K562 (cell line): Measurements from ENCODE around the gene ABCA10. TPM values are rescaled to one million over a fixed set of nuclear protein-coding genes. Genes with fewer than 3 reads are reported as not detected.
A peak's percentile ranks its signal among the peaks of the same experiment; 100 is the strongest.

Source experiments
- ATAC-seq: fragments of 200-7000 bp; cut with Tn5 transposase; 3 replicates; pipeline ENCODE4 v1.9.1; 2020; ENCODE audit warnings: moderate library complexity
- BruUV-seq: library from RNA; stranded (reverse); fragments of 400-500 nt; replicated peaks from 2 replicates; lab custom pipeline; 2021; lab: Mats Ljungman, UMichigan
- CTCF ChIA-PET: fragments of 300-600 bp; formaldehyde crosslinking; extraction: SDS; loops from one replicate; lab custom pipeline; 2021; ENCODE audit warnings: low intra/inter-chr PET ratio; lab: Yijun Ruan, JAX
- POLR2A ChIA-PET: fragments of 300-600, 350-650 bp; sonication (Branson Sonifier 250); formaldehyde crosslinking; extraction: SDS; loops from one replicate; lab custom pipeline; 2021; ENCODE audit warnings: antibody characterized with exemption, inconsistent platforms; lab: Yijun Ruan, JAX
- DNase-seq, 4 experiments: peaks; one replicate each; pipeline versions ENCODE4 v3.0.0 to v3.0.0-alpha.2; 2011 to 2018; ENCODE audit warnings: low spot score in 3 of 4, mixed read lengths in 3 of 4; ENCODE audit errors: extremely low read depth in 1 of 4
- FAIRE-seq: peaks from 2 replicates; lab custom pipeline; 2011; peaks lifted over from hg19 to GRCh38; lab: Jason Lieb, UNC
- H2AFZ ChIP-seq: 2 replicates; pipeline ENCODE4 v1.6.0; 2011; ENCODE audit warnings: low read depth, low read length, control low read depth, inconsistent platforms
- H3K27ac ChIP-seq: fragments of 200-600 bp; 3 replicates; pipeline ENCODE4 v1.8.0; 2011; ENCODE audit warnings: low read depth, mild to moderate bottlenecking, control low read depth, inconsistent platforms, low read length, moderate library complexity, mixed read lengths; ENCODE audit errors: extremely low read depth
- H3K27me3 ChIP-seq, 2 experiments: fragments of 300-600 bp in 1 of 2; 2 replicates in 1 of 2; 3 replicates in 1 of 2; pipeline versions ENCODE4 v1.6.0 to v1.8.0; 2011; ENCODE audit warnings: inconsistent platforms in 2 of 2, low read length in 2 of 2, mild to moderate bottlenecking in 1 of 2, mixed read lengths in 1 of 2, moderate library complexity in 1 of 2; ENCODE audit not compliant: control insufficient read depth in 2 of 2, insufficient read depth in 2 of 2
- H3K36me3 ChIP-seq: fragments of 300-600 bp; 3 replicates; pipeline ENCODE4 v1.8.0; 2011; ENCODE audit warnings: mild to moderate bottlenecking, low read length, inconsistent platforms; ENCODE audit not compliant: control insufficient read depth, insufficient read depth
- H3K4me1 ChIP-seq, 2 experiments: fragments of 200-600 bp in 1 of 2; replicated peaks in 1 of 2; 2 replicates in 1 of 2; 3 replicates in 1 of 2; pipeline versions ENCODE4 v1.5.1 to v1.8.0; 2011; ENCODE audit warnings: inconsistent platforms in 2 of 2, low read length in 2 of 2, mild to moderate bottlenecking in 1 of 2, mixed read lengths in 1 of 2, moderate library complexity in 1 of 2; ENCODE audit not compliant: control insufficient read depth in 2 of 2, insufficient read depth in 2 of 2
- H3K4me2 ChIP-seq: 2 replicates; pipeline ENCODE4 v1.6.1; 2011; ENCODE audit warnings: low read length, control low read depth, inconsistent platforms, mixed read lengths; ENCODE audit not compliant: insufficient read depth
- H3K4me3 ChIP-seq: fragments of 200-600 bp; sonication (generic), shearing (Covaris generic); 2 replicates; pipeline ENCODE4 v1.5.1; 2016; ENCODE audit warnings: control low read depth, inconsistent platforms
- H3K79me2 ChIP-seq: fragments of 200-600 bp; 3 replicates; pipeline ENCODE4 v1.8.0; 2011; ENCODE audit warnings: low read length, inconsistent platforms; ENCODE audit not compliant: control insufficient read depth, insufficient read depth
- H3K9ac ChIP-seq, 2 experiments: 2 replicates each; pipeline versions ENCODE4 v1.6.0 to v1.6.1; 2011; ENCODE audit warnings: low read depth in 2 of 2, low read length in 2 of 2, control low read depth in 1 of 2, inconsistent platforms in 1 of 2, mild to moderate bottlenecking in 1 of 2, mixed read lengths in 1 of 2; ENCODE audit not compliant: insufficient read depth in 1 of 2
- H3K9me1 ChIP-seq: one replicate; pipeline ENCODE4 v1.6.0; 2011; ENCODE audit warnings: inconsistent platforms, mild to moderate bottlenecking, low read length, moderate library complexity; ENCODE audit not compliant: control insufficient read depth, insufficient read depth
- H3K9me3 ChIP-seq: replicated peaks from 2 replicates; pipeline ENCODE4 v1.5.1; 2011; ENCODE audit warnings: low read depth, low read length, inconsistent platforms; ENCODE audit not compliant: control insufficient read depth, insufficient read depth
- H4K20me1 ChIP-seq: replicated peaks from 2 replicates; pipeline ENCODE4 v1.6.1; 2011; ENCODE audit warnings: low read length, inconsistent platforms, mixed read lengths; ENCODE audit not compliant: control insufficient read depth, insufficient read depth
- ATF2 ChIP-seq: sonication (generic); formaldehyde crosslinking; IDR thresholded peaks from 2 replicates; pipeline ENCODE4 v1.8.1; 2022; ENCODE audit warnings: missing genetic modification reagents
- DEAF1 ChIP-seq: fragments of 450-650 bp; formaldehyde crosslinking; IDR thresholded peaks from 2 replicates; pipeline ENCODE4 v1.4.0; 2020; ENCODE audit warnings: mild to moderate bottlenecking, moderate library complexity
- EP400 ChIP-seq: fragments of 450-650 bp; IDR thresholded peaks from 2 replicates; pipeline ENCODE4 v1.6.1; 2017; ENCODE audit warnings: antibody characterized with exemption, mild to moderate bottlenecking, moderate library complexity
- FIP1L1 ChIP-seq: fragments of 200-400 bp; formaldehyde crosslinking; IDR thresholded peaks from 2 replicates; pipeline ENCODE4 v1.6.1; 2018; ENCODE audit warnings: mild to moderate bottlenecking, low read depth, low read length; ENCODE audit not compliant: poor library complexity, severe bottlenecking
- HNRNPH1 ChIP-seq: fragments of 200-400 bp; formaldehyde crosslinking; optimal IDR thresholded peaks from 2 replicates; pipeline ENCODE3; 2017; ENCODE audit warnings: low read depth, mild to moderate bottlenecking, low read length, moderate library complexity
- MEIS2 ChIP-seq: fragments of 450-650 bp; IDR thresholded peaks from 2 replicates; pipeline ENCODE4 v1.6.1; 2014; ENCODE audit warnings: mild to moderate bottlenecking; ENCODE audit not compliant: partially characterized antibody
- NCOA2 ChIP-seq, 2 experiments: fragments of 450-650 bp; IDR thresholded peaks; 2 replicates each; pipeline ENCODE4 v1.6.1; 2018; ENCODE audit warnings: mild to moderate bottlenecking in 2 of 2, moderate library complexity in 1 of 2; ENCODE audit not compliant: partially characterized antibody in 2 of 2
- RHOXF2B ChIP-seq: fragments of 250-450 bp; sonication (Bioruptor Pico); conservative IDR thresholded peaks from 2 replicates; pipeline ENCODE4 v1.5.1; 2021
- SMAD4 ChIP-seq: fragments of 250-450 bp; sonication (Bioruptor Pico); conservative IDR thresholded peaks from 2 replicates; pipeline ENCODE4 v1.8.0; 2021; ENCODE audit warnings: inconsistent platforms, mild to moderate bottlenecking, moderate library complexity
- SP2 ChIP-seq: IDR thresholded peaks from 2 replicates; pipeline ENCODE4 v1.6.1; 2011; ENCODE audit warnings: mild to moderate bottlenecking, low read depth, low read length, moderate library complexity; ENCODE audit not compliant: poor library complexity, severe bottlenecking; ENCODE audit errors: extremely low read depth
- SREBF2 ChIP-seq: sonication (generic); formaldehyde crosslinking; IDR thresholded peaks from 2 replicates; pipeline ENCODE4 v1.4.0; 2020; ENCODE audit warnings: mild to moderate bottlenecking, missing genetic modification reagents
- ZNF121 ChIP-seq: sonication (generic); formaldehyde crosslinking; conservative IDR thresholded peaks from 2 replicates; pipeline ENCODE4 v1.8.0; 2022; ENCODE audit warnings: missing genetic modification reagents
- ZNF586 ChIP-seq: fragments of 450-650 bp; formaldehyde crosslinking; conservative IDR thresholded peaks from 2 replicates; pipeline ENCODE4 v1.4.0; 2020; ENCODE audit warnings: mild to moderate bottlenecking, moderate library complexity
- ZNF707 ChIP-seq: fragments of 250-450 bp; sonication (Bioruptor Pico); conservative IDR thresholded peaks from 2 replicates; pipeline ENCODE4 v1.8.0; 2022; ENCODE audit warnings: inconsistent platforms, mild to moderate bottlenecking, moderate library complexity
- in situ Hi-C: fragments of 300-500 bp; cut with MboI; formaldehyde crosslinking; loops from 4 replicates; pipeline ENCODE4 v1.15.0; 2018; ENCODE audit warnings: inconsistent platforms, mixed read lengths
- intact Hi-C: fragments of 100-400 bp; cut with micrococcal nuclease; formaldehyde crosslinking; loops from 2 replicates; pipeline ENCODE4 v1.14.2; 2022
- polyA plus RNA-seq, 8 experiments: library from polyadenylated mRNA; depleted of rRNA in 4 of 8; stranded (reverse) in 5 of 8; unstranded in 3 of 8; fragments of >200 nt; fragmentation: Nextera tagmentation in 2 of 8; fragmentation: Illumina TruSeq in 1 of 8; extraction: Ambion mirVana in 2 of 8; extraction: Trizol in 1 of 8; gene quantifications; 2 replicates each; pipeline versions ENCODE4 v1.2.1 to v1.2.3, GENCODE V29; 2011 to 2014; ENCODE audit warnings: inconsistent platforms in 1 of 8, missing spikeins in 1 of 8
- total RNA-seq, 7 experiments: library from RNA; depleted of rRNA in 6 of 7; stranded (reverse); fragments of >200 nt in 6 of 7; fragmentation: Illumina TruSeq in 2 of 7; extraction: Trizol in 2 of 7; gene quantifications; 2 replicates each; pipeline versions ENCODE4 v1.2.1 to v1.2.3, GENCODE V29; 2011 to 2021; ENCODE audit warnings: low replicate concordance in 1 of 7

The ABCA10 gene
- total and polyA plus RNA-seq, 9 of the 15 experiments (the other 6 are each of a cell fraction or from before 2014, with no cell fraction given), result 0.04 to 0.45 (median 0.15) TPM; not detected in 1

- no peak overlapping the region for H3K4me3 ChIP-seq
- DNase-seq (no peak), FAIRE-seq (no peak), ATAC-seq (no peak)
- H3K9me1 ChIP-seq, result no peaks in the 10 kb centered on the region
- TF ChIP-seq SREBF2 (CRISPR knock-in tag) (no peak), SMAD4 (CRISPR knock-in tag) (no peak), ZNF707 (no peak), ATF2 (CRISPR knock-in tag) (no peak), ZNF586 (no peak), FIP1L1 (no peak), RHOXF2B (CRISPR knock-in tag) (no peak), DEAF1 (CRISPR knock-in tag) (no peak), MEIS2 (no peak), NCOA2 (IDR thresholded peaks at IDR 0.05; ENCODE audit: partially characterized antibody in 2 of 2) (no peak), ZNF121 (CRISPR knock-in tag) (no peak), EP400 (no peak), HNRNPH1 (no peak), SP2 (no peak)
- no peaks in the 10 kb centered on the region for H4K20me1 ChIP-seq
- H3K27ac ChIP-seq, result no peak overlapping the region
- no peak overlapping the region for H3K4me2 ChIP-seq
- H3K9me3 ChIP-seq, result no peaks in the 10 kb centered on the region
- in situ Hi-C loops (no loop called here), intact Hi-C loops (no loop called here)
- H3K36me3 ChIP-seq, result no peaks in the 10 kb centered on the region
- no peaks in the 10 kb centered on the region for H3K79me2 ChIP-seq
- no peaks in the 10 kb centered on the region; a peak in 1 of 5 replicates for H3K4me1 ChIP-seq
- ChIA-PET CTCF (no interaction called here), POLR2A (interaction anchor here (1.0 to 1.7 kb wide), 2 partner anchors 8 to 9 kb away, joined by 3 to 4 read pairs; no protein-coding TSS in a partner anchor)
- peak overlapping the region; percentile 29 for H2AFZ ChIP-seq
- no peak overlapping the region for H3K9ac ChIP-seq
- no TSS peak for BruUV-seq
- H3K27me3 ChIP-seq, result no peaks in the 10 kb centered on the region
These were observed 41.3 kb downstream of the ABCA10 start for GRCh38 chr17:69187294-69187693.
